ENCODE measurements around the gene MTARC2.

Gene MTARC2

GRCh38 chr1:220726634-220727033 is 21.5 kb upstream of the MTARC2 start:
- Histone ChIP-seq H3K9ac (ENCODE audit: low read length) (no peak overlapping the region), H3K9me3 (ENCODE audit: insufficient read depth, low read length) (no peaks in the 10 kb centered on the region), H3K36me3 (replicated peaks; ENCODE audit: low read depth, low read length) (no peaks in the 10 kb centered on the region), H3K27ac (ENCODE audit: low read length) (no peak overlapping the region), H3K79me2 (ENCODE audit: low read length) (no peaks in the 10 kb centered on the region), H3K27me3 (ENCODE audit: low read depth, low read length) (no peaks in the 10 kb centered on the region), H4K20me1 (ENCODE audit: insufficient read depth, low read length) (no peaks in the 10 kb centered on the region), H2AFZ (ENCODE audit: low read depth, low read length) (0 out of 2 replicates have a peak overlapping the region, but pooled peaks have one; percentile 7), H3K4me3 (ENCODE audit: low read length) (no peak overlapping the region), H3K4me1 (ENCODE audit: low read length) (no peaks in the 10 kb centered on the region; the same call in 1 of the 2 replicates), H3K4me2 (ENCODE audit: low read length) (no peak overlapping the region)
- peak; percentile 3; the same call in 1 of the 2 replicates for TF ChIP-seq CTCF (IDR thresholded peaks at IDR 0.05; ENCODE audit: low read depth, low read length)
- no peak for TF ChIP-seq EZH2phosphoT487 (IDR thresholded peaks at IDR 0.05; ENCODE audit: low read depth)

DNA sequence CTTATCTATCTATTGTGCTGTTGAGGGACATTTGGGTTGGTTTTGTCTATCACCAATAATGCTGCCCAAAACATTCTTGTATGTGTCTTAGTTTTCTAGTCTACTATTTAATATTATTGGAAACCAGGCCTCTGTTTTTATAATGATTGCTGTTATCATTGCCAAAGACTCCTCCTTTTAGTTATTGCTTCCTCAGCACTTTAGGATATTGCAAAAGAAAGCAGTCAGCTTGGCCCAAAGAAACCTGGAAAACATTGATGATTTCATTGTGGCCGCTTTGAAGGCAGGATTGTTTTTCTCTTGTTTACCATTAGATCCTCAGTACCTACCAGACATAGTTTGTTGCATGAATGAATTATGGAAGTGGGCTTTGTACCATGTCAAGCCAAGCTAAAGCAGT is 20.6 kb upstream of the MTARC2 start:
- Histone ChIP-seq H4K20me1 (ENCODE audit: insufficient read depth, low read length) (no peaks in the 10 kb centered on the region), H3K4me1 (ENCODE audit: low read length) (peaks cover under 1% of the 10 kb centered on the region), H3K9me3 (ENCODE audit: insufficient read depth, low read length) (no peaks in the 10 kb centered on the region), H2AFZ (ENCODE audit: low read depth, low read length) (no peak overlapping the region), H3K4me3 (ENCODE audit: low read length) (no peak overlapping the region), H3K9ac (ENCODE audit: low read length) (no peak overlapping the region), H3K27me3 (ENCODE audit: low read depth, low read length) (no peaks in the 10 kb centered on the region), H3K36me3 (replicated peaks; ENCODE audit: low read depth, low read length) (no peaks in the 10 kb centered on the region), H3K79me2 (ENCODE audit: low read length) (no peaks in the 10 kb centered on the region), H3K4me2 (ENCODE audit: low read length) (no peak overlapping the region), H3K27ac (ENCODE audit: low read length) (no peak overlapping the region)
- TF ChIP-seq EZH2phosphoT487 (IDR thresholded peaks at IDR 0.05; ENCODE audit: low read depth) (no peak), CTCF (IDR thresholded peaks at IDR 0.05; ENCODE audit: low read depth, low read length) (no peak)

GRCh38 chr1:220730486-220730885 is 17.6 kb upstream of the MTARC2 start:
- Histone ChIP-seq H4K20me1 (ENCODE audit: insufficient read depth, low read length) (no peaks in the 10 kb centered on the region), H3K4me1 (ENCODE audit: low read length) (peaks cover 12% of the 10 kb centered on the region), H3K27ac (ENCODE audit: low read length) (no peak overlapping the region), H3K27me3 (ENCODE audit: low read depth, low read length) (no peaks in the 10 kb centered on the region), H3K4me3 (ENCODE audit: low read length) (no peak overlapping the region), H3K4me2 (ENCODE audit: low read length) (no peak overlapping the region), H2AFZ (ENCODE audit: low read depth, low read length) (no peak overlapping the region), H3K36me3 (replicated peaks; ENCODE audit: low read depth, low read length) (no peaks in the 10 kb centered on the region), H3K9me3 (ENCODE audit: insufficient read depth, low read length) (no peaks in the 10 kb centered on the region), H3K9ac (ENCODE audit: low read length) (no peak overlapping the region), H3K79me2 (ENCODE audit: low read length) (no peaks in the 10 kb centered on the region)
- TF ChIP-seq CTCF (IDR thresholded peaks at IDR 0.05; ENCODE audit: low read depth, low read length) = no peak
- no peak for TF ChIP-seq EZH2phosphoT487 (IDR thresholded peaks at IDR 0.05; ENCODE audit: low read depth)

DNA sequence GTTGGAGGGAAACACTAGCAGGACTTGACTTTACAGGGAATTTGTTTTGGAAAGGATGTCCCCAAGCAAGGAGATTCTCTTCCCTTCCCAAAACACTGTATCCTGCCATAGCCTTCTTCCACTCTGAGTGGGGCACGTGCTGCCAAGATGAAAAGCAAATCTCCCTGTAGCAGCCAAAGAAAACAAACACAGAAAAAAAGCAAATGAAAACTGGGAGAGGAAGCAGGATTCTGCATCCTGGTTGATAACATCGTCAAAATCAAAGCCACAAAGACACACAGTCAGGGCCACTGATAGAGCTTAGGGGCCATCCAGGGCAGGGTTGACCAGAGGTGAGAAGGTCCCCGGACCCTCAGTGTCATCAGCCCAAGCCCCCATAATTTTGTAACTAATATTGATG is 16.0 kb upstream of the MTARC2 start:
- peak overlapping the region; percentile 91 for H2AFZ ChIP-seq (ENCODE audit: low read depth, low read length)
- H3K27ac ChIP-seq (ENCODE audit: low read length) = no peak overlapping the region

More for the DNA sequence above, 16.0 kb upstream of the MTARC2 start:
- H3K4me3 ChIP-seq (ENCODE audit: low read length) = no peak overlapping the region
- no peak overlapping the region for H3K4me2 ChIP-seq (ENCODE audit: low read length)
- peaks cover 12% of the 10 kb centered on the region for H3K4me1 ChIP-seq (ENCODE audit: low read length)
- no peak for TF ChIP-seq EZH2phosphoT487 (IDR thresholded peaks at IDR 0.05; ENCODE audit: low read depth)
- no peak for TF ChIP-seq CTCF (IDR thresholded peaks at IDR 0.05; ENCODE audit: low read depth, low read length)
- H3K9me3 ChIP-seq (ENCODE audit: insufficient read depth, low read length) = no peaks in the 10 kb centered on the region
- no peaks in the 10 kb centered on the region for H3K27me3 ChIP-seq (ENCODE audit: low read depth, low read length)
- H3K9ac ChIP-seq (ENCODE audit: low read length) = no peak overlapping the region
- no peaks in the 10 kb centered on the region for H4K20me1 ChIP-seq (ENCODE audit: insufficient read depth, low read length)
- H3K36me3 ChIP-seq (replicated peaks; ENCODE audit: low read depth, low read length) = no peaks in the 10 kb centered on the region
- no peaks in the 10 kb centered on the region for H3K79me2 ChIP-seq (ENCODE audit: low read length)

Measured in OCI-LY3 (cell line).